H1 (cell line): Measurements from ENCODE around the gene DOC2A. TPM values are rescaled to one million over a fixed set of nuclear protein-coding genes. Genes with fewer than 3 reads are reported as not detected.
"Not testable (repeated sequence)": the region's sequence is repeated elsewhere in the genome, so short reads cannot be mapped to it uniquely, and the experiment has no call there.

Experiments
- CTCF ChIA-PET: fragments of 300-600 bp; sonication (Branson Sonifier 250); formaldehyde crosslinking; loops from one replicate; lab custom pipeline; 2021; ENCODE audit not compliant: partially characterized antibody; lab: Charles Lee
- POLR2A ChIA-PET: fragments of 300-600 bp; sonication (Branson Sonifier 250); formaldehyde crosslinking; loops from one replicate; lab custom pipeline; 2021; ENCODE audit warnings: inconsistent platforms; ENCODE audit not compliant: partially characterized antibody; lab: Charles Lee
- DNase-seq, 2 experiments: peaks; one replicate each; pipeline versions ENCODE4 v3.0.0 to v3.0.0-alpha.2; 2010 to 2022; ENCODE audit warnings: low spot score in 2 of 2, low read depth in 1 of 2, mixed read lengths in 1 of 2
- FAIRE-seq: peaks from 2 replicates; lab custom pipeline; 2011; peaks lifted over from hg19 to GRCh38; lab: Jason Lieb, UNC
- H2AFZ ChIP-seq: 2 replicates; pipeline ENCODE4 v1.8.1; 2012; ENCODE audit warnings: low read length, inconsistent platforms
- H2AK5ac ChIP-seq: 2 replicates; pipeline ENCODE4 v1.6.1; 2013; ENCODE audit warnings: low read depth, low read length
- H2BK120ac ChIP-seq: replicated peaks from 2 replicates; pipeline ENCODE3; 2013; ENCODE audit warnings: low read depth, low read length, inconsistent platforms
- H2BK12ac ChIP-seq: 2 replicates; pipeline ENCODE4 v1.6.1; 2013; ENCODE audit warnings: low read depth, low read length
- H2BK15ac ChIP-seq: 2 replicates; pipeline ENCODE4 v1.6.1; 2013; ENCODE audit warnings: low read length
- H2BK20ac ChIP-seq: 2 replicates; pipeline ENCODE4 v1.6.1; 2013; ENCODE audit warnings: low read length
- H2BK5ac ChIP-seq: 2 replicates; pipeline ENCODE4 v1.6.1; 2013; ENCODE audit warnings: low read depth, low read length
- H3K14ac ChIP-seq: 2 replicates; pipeline ENCODE4 v1.6.1; 2013; ENCODE audit warnings: inconsistent platforms; ENCODE audit not compliant: insufficient read length
- H3K18ac ChIP-seq: 2 replicates; pipeline ENCODE4 v1.6.1; 2013; ENCODE audit warnings: low read length; ENCODE audit errors: extremely low read depth
- H3K23ac ChIP-seq: 2 replicates; pipeline ENCODE4 v1.6.1; 2013; ENCODE audit warnings: inconsistent platforms; ENCODE audit not compliant: insufficient read length
- H3K23me2 ChIP-seq: 2 replicates; pipeline ENCODE4 v1.6.1; 2013; ENCODE audit warnings: low read depth, low read length
- H3K27ac ChIP-seq: 2 replicates; pipeline ENCODE4 v1.6.1; 2011; ENCODE audit warnings: low read depth, low read length, inconsistent platforms
- H3K27me3 ChIP-seq, 4 experiments: replicated peaks in 1 of 4; 1 replicate in 1 of 4; 2 replicates in 3 of 4; pipeline versions ENCODE4 v1.6.1 to v1.8.1; 2011 to 2013; ENCODE audit warnings: low read length in 3 of 4, mild to moderate bottlenecking in 3 of 4, inconsistent platforms in 2 of 4, mixed read lengths in 2 of 4, moderate library complexity in 1 of 4; ENCODE audit not compliant: control insufficient read depth in 3 of 4, insufficient read depth in 3 of 4; ENCODE audit errors: extremely low read depth in 1 of 4
- H3K36me3 ChIP-seq, 4 experiments: 2 replicates each; pipeline versions ENCODE4 v1.6.1 to v1.8.1; 2011 to 2013; ENCODE audit warnings: mild to moderate bottlenecking in 4 of 4, low read length in 3 of 4, moderate library complexity in 2 of 4, control low read depth in 1 of 4, inconsistent platforms in 1 of 4; ENCODE audit not compliant: insufficient read depth in 4 of 4, control insufficient read depth in 2 of 4
- H3K4ac ChIP-seq: replicated peaks from 2 replicates; pipeline ENCODE3; 2013; ENCODE audit warnings: low read length, low read depth, mixed read lengths, inconsistent platforms; ENCODE audit not compliant: insufficient read length
- H3K4me1 ChIP-seq, 4 experiments: replicated peaks in 1 of 4; 1 replicate in 1 of 4; 2 replicates in 3 of 4; pipeline versions ENCODE4 v1.6.1 to v1.8.1; 2011 to 2013; ENCODE audit warnings: low read length in 3 of 4, inconsistent platforms in 2 of 4, mixed read lengths in 1 of 4; ENCODE audit not compliant: insufficient read depth in 4 of 4, control insufficient read depth in 3 of 4
- H3K4me2 ChIP-seq, 2 experiments: 2 replicates each; pipeline versions ENCODE4 v1.6.1 to v1.8.1; 2011 to 2013; ENCODE audit warnings: low read depth in 2 of 2, low read length in 2 of 2, control low read depth in 1 of 2, inconsistent platforms in 1 of 2, mild to moderate bottlenecking in 1 of 2; ENCODE audit not compliant: insufficient read depth in 1 of 2
- H3K4me3 ChIP-seq, 4 experiments: fragments of 200-600, 300-600 bp in 1 of 4; sonication (generic), shearing (Covaris generic), sonication (Bioruptor Twin) in 1 of 4; 2 replicates each; pipeline versions ENCODE4 v1.5.1 to v1.8.1; 2011 to 2016; ENCODE audit warnings: low read length in 4 of 4, low read depth in 3 of 4, control low read depth in 2 of 4, inconsistent platforms in 2 of 4, mild to moderate bottlenecking in 2 of 4, mixed read lengths in 1 of 4, moderate library complexity in 1 of 4; ENCODE audit not compliant: insufficient read depth in 2 of 4; ENCODE audit errors: extremely low read depth in 1 of 4
- H3K56ac ChIP-seq: replicated peaks from 2 replicates; pipeline ENCODE3; 2013; ENCODE audit warnings: low read depth, mild to moderate bottlenecking, mixed read lengths, low read length, inconsistent platforms; ENCODE audit not compliant: insufficient read length
- H3K79me1 ChIP-seq: 2 replicates; pipeline ENCODE4 v1.6.1; 2013; ENCODE audit warnings: low read depth, low read length, control low read depth
- H3K79me2 ChIP-seq, 2 experiments: 2 replicates each; pipeline versions ENCODE4 v1.6.1 to v1.8.1; 2012 to 2013; ENCODE audit warnings: low read length in 2 of 2, mild to moderate bottlenecking in 2 of 2, inconsistent platforms in 1 of 2; ENCODE audit not compliant: insufficient read depth in 2 of 2, control insufficient read depth in 1 of 2
- H3K9ac ChIP-seq, 4 experiments: replicated peaks in 1 of 4; 1 replicate in 1 of 4; 2 replicates in 3 of 4; pipeline versions ENCODE4 v1.6.1 to v1.8.1; 2011 to 2013; ENCODE audit warnings: low read depth in 3 of 4, low read length in 3 of 4, control low read depth in 2 of 4, mild to moderate bottlenecking in 2 of 4, moderate library complexity in 2 of 4, inconsistent platforms in 1 of 4; ENCODE audit errors: extremely low read depth in 1 of 4
- H3K9me3 ChIP-seq, 2 experiments: 2 replicates each; pipeline versions ENCODE4 v1.6.1 to v1.8.1; 2012 to 2013; ENCODE audit warnings: mild to moderate bottlenecking in 2 of 2, moderate library complexity in 2 of 2, control low read depth in 1 of 2, inconsistent platforms in 1 of 2, low read depth in 1 of 2, low read length in 1 of 2, mixed read lengths in 1 of 2; ENCODE audit not compliant: insufficient read depth in 2 of 2
- H4K20me1 ChIP-seq, 2 experiments: replicated peaks in 1 of 2; 2 replicates each; pipeline versions ENCODE3 to v1.8.1; 2011 to 2013; ENCODE audit warnings: inconsistent platforms in 2 of 2, low read length in 2 of 2, mild to moderate bottlenecking in 1 of 2; ENCODE audit not compliant: insufficient read depth in 2 of 2, control insufficient read depth in 1 of 2
- H4K5ac ChIP-seq: 2 replicates; pipeline ENCODE4 v1.6.1; 2013; ENCODE audit warnings: low read length, low read depth, mixed read lengths, inconsistent platforms; ENCODE audit not compliant: insufficient read length
- H4K8ac ChIP-seq: 2 replicates; pipeline ENCODE4 v1.8.0; 2013; ENCODE audit warnings: mild to moderate bottlenecking, moderate library complexity, low read length, inconsistent platforms; ENCODE audit not compliant: insufficient read depth; ENCODE audit errors: extremely low read depth
- H4K91ac ChIP-seq: replicated peaks from 2 replicates; pipeline ENCODE3; 2013; ENCODE audit warnings: low read length, mixed read lengths, inconsistent platforms; ENCODE audit not compliant: insufficient read length
- EGR1 ChIP-seq: IDR thresholded peaks from 2 replicates; pipeline ENCODE4 v1.6.1; 2011; ENCODE audit warnings: low read depth, low read length, borderline replicate concordance
- POLR2AphosphoS5 ChIP-seq: IDR thresholded peaks from 2 replicates; pipeline ENCODE4 v1.6.1; 2011; ENCODE audit warnings: low read depth, low read length
- TAF7 ChIP-seq: optimal IDR thresholded peaks from 2 replicates; pipeline ENCODE3; 2011; ENCODE audit warnings: low read depth, mild to moderate bottlenecking, inconsistent platforms, low read length, moderate library complexity, borderline replicate concordance
- WGBS, 2 experiments: shearing (Covaris generic) in 1 of 2; methylation state at CpG; one replicate each; pipeline versions ENCODE4 v1.1.6 to v1.1.7; 2013 to 2015; ENCODE audit warnings: low lambda C conversion rate in 2 of 2, mixed read lengths in 2 of 2, inconsistent platforms in 1 of 2, low coverage in 1 of 2, missing lambda C conversion rate in 1 of 2; ENCODE audit not compliant: insufficient replicate concordance in 2 of 2, insufficient coverage in 1 of 2, insufficient read length in 1 of 2; ENCODE audit errors: extremely low coverage in 1 of 2, missing lambda C conversion rate in 1 of 2; 5-methylcytosine and 5-hydroxymethylcytosine counted together
- polyA plus RNA-seq, 7 experiments: library from polyadenylated mRNA; depleted of rRNA in 3 of 7; stranded (reverse) in 5 of 7; unstranded in 2 of 7; fragments of >200 nt in 5 of 7; fragments of 200-250 nt in 2 of 7; gene quantifications; 1 replicate in 5 of 7; 2 replicates in 1 of 7; 4 replicates in 1 of 7; pipeline versions ENCODE4 v1.2.1 to v1.2.3, GENCODE V29; 2011 to 2013; ENCODE audit warnings: missing spikeins in 2 of 7, mixed read lengths in 2 of 7
- total RNA-seq: library from RNA; stranded (reverse); fragmentation: NEBNext Ultra II Directional; extraction: Animal tissue kit (Norgen Biotek cat#: 25700); gene quantifications from 2 replicates; pipeline ENCODE4 v1.2.1, GENCODE V29; 2021

Gene DOC2A
- total and polyA plus RNA-seq, 2 of the 8 experiments (the other 6 are each of a cell fraction or from before 2014, with no cell fraction given) = 13.9 to 20.7 TPM

GRCh38 chr16:30016555-30017276 is 5.9 kb upstream of the DOC2A start (continued):
- TF ChIP-seq TAF7 (no peak), POLR2AphosphoS5 (no peak), EGR1 (no peak)

- not testable (repeated sequence) for H2BK20ac ChIP-seq, H2AFZ ChIP-seq, H3K14ac ChIP-seq, H2AK5ac ChIP-seq, H4K5ac ChIP-seq, H2BK5ac ChIP-seq, H3K79me1 ChIP-seq, H3K18ac ChIP-seq, H3K79me2 ChIP-seq, H3K4me2 ChIP-seq, DNase-seq, H3K56ac ChIP-seq, H2BK12ac ChIP-seq, H3K9ac ChIP-seq, H3K9me3 ChIP-seq, H2BK120ac ChIP-seq, H2BK15ac ChIP-seq, H3K23ac ChIP-seq, H3K4me1 ChIP-seq, H4K8ac ChIP-seq, H3K27ac ChIP-seq, H3K4ac ChIP-seq, H4K91ac ChIP-seq, H3K36me3 ChIP-seq, H4K20me1 ChIP-seq, H3K4me3 ChIP-seq, FAIRE-seq
- ChIA-PET CTCF (interaction anchor here (0.6 to 2.1 kb wide), 4 partner anchors 10 to 324 kb away, joined by 3 to 11 read pairs (median 6); no protein-coding TSS in a partner anchor), POLR2A (interaction anchor here (0.6 to 1.5 kb wide), 3 partner anchors 10 to 315 kb away, joined by 3 to 4 read pairs (median 4); no protein-coding TSS in a partner anchor)
- peaks cover 15% of the 10 kb centered on the region for H3K23me2 ChIP-seq
- peaks cover 0 to 11% (median 6%) of the 10 kb centered on the region in 4 experiments; a peak in 4 of 7 replicates for H3K27me3 ChIP-seq
- 96% methylated on average over 7 of the region's 7 CpGs; no CpG with 5 or more reads in 1 of the 2 experiments for WGBS, 2 experiments
Measured at GRCh38 chr16:30015450-30015849, 4.6 kb upstream of the DOC2A start.
